ELR (cell line): Measurements from ENCODE around the gene DCST1.
"Not testable (repeated sequence)": the region's sequence is repeated elsewhere in the genome, so short reads cannot be mapped to it uniquely, and the experiment has no call there.

Experiments
- DNase-seq: peaks from one replicate; pipeline ENCODE4 v3.0.0-alpha.2; 2015; ENCODE audit warnings: low read depth

The DCST1 gene, protein sequence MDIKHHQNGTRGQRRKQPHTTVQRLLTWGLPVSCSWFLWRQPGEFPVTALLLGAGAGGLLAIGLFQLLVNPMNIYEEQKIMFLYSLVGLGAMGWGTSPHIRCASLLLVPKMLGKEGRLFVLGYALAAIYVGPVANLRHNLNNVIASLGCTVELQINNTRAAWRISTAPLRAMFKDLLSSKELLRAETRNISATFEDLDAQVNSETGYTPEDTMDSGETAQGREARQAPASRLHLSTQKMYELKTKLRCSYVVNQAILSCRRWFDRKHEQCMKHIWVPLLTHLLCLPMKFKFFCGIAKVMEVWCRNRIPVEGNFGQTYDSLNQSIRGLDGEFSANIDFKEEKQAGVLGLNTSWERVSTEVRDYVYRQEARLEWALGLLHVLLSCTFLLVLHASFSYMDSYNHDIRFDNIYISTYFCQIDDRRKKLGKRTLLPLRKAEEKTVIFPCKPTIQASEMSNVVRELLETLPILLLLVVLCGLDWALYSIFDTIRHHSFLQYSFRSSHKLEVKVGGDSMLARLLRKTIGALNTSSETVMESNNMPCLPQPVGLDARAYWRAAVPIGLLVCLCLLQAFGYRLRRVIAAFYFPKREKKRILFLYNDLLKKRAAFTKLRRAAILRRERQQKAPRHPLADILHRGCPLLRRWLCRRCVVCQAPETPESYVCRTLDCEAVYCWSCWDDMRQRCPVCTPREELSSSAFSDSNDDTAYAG

GRCh38 chr1:155033524-155033923, at the start of gene DCST1, which contains the start of gene DCST2:
DCST1 (plus strand) TSS chr1:155033824; CDS start chr1:155034037, 213 bp downstream.
DCST2 (minus strand) TSS chr1:155033781; CDS start chr1:155033701, 80 bp downstream.
- no peak for DNase-seq

GRCh38 chr1:154986736-154987135, 46.9 kb upstream of the DCST1 start:
- not testable (repeated sequence) for DNase-seq

DNA sequence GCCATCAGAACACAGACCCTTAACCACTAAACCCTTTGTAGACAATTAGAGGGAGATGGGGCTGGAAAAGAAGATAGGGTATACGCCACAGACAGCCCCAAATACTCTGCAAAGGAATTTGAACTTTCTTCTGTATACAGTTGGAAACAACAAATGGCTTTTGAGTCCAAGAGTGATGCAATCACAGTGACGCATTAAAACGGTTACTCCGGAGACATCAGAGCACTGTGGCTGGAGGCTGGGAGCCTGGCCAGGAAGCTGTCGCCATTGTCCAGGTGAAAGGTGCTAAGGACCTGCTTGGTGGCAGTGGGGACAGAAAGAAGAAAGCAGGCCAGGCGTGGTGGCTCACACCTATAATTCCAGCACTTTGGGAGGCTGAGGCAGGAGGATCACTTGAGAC, 46.3 kb upstream of the DCST1 start:
- no peak for DNase-seq

GRCh38 chr1:154988058-154988954, 45.3 kb upstream of the DCST1 start:
- no peak for DNase-seq

DNA sequence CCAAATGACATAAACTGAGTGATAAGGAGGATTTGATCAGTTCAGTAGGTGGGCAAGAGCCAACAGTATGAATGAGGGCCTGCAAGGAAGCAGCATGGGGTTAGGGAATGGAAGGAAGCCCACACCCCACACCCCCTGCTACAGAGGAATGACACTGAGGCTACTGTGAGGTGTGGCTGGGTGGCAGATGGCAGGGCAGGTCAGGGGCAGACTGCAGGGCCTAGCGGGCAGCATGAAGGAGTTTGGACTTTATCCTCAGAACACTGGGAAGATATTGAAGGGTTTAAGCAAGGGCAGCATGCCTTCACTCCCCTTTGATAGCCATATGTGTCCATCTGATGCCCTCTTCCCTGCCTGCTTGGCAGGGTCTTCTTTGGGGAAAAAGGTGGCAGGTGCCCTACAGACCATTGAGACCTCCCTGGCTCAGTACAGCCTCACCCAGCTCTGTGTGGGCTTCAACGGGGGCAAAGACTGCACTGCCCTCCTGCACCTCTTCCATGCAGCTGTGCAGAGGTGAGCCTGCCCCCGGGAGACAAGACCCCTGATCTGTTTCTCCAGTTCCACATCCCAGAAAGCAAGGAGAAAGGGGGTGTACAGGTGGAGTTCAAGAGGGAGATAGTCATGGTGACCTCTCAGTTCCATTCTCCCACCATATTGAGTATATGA, 44.3 kb upstream of the DCST1 start:
- no peak for DNase-seq

DNA sequence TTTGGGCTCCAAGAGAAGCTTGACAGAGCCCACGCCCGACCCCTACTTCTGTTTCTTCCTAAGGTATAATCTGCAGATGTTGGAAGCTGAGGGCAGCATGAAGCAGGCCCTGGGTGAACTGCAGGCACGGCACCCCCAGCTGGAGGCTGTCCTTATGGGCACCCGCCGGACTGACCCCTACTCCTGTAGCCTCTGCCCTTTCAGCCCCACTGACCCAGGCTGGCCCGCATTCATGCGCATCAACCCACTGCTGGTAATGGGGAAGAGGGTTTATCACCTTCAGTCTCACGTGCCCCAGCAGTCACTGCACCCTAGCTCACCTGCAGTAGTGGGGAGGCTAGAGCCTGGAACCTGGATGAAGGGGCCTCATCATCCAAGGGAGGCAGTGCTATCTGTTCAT, 43.3 kb upstream of the DCST1 start:
- no peak for DNase-seq

DNA sequence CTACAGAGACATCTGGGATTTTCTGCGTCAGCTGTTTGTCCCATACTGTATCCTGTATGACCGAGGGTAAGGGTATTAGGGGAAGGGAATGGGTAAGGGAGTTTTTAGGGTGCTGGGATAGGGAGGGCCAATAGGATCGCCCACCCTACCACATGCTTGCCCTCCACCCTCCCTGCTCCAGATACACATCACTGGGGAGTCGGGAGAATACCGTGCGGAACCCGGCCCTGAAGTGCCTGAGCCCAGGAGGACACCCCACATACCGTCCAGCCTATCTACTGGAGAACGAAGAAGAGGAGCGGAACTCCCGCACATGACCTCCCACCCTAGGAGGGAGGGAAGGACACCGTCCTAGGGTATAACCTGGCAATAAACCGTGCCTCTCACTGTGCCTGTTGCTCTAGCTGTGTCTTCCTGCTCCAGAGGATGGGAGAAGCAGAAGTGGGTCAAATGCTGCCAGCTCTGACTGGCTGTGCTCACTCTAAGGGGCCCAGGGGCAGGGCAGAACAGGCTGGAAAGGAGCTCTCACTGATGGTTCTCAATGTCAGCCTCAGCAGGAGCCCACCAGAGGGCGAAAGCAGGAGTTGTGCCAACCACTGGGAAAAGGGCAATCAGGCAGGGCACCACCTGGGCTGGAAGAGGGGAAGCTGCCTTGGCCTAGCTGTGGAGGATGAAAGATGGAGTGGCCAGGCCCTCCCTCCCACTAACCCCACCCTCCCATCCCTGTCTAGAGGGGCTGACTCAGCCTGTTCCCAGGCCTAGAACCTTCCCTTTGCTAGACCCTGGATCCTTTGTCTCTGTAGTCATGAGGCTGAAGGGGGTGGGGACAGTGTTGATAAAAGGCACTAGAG, 40.7 kb upstream of the DCST1 start:
- DNase-seq = peak; percentile 61

GRCh38 chr1:154993572-154994268, 39.9 kb upstream of the DCST1 start, which contains the start of gene LENEP:
LENEP (plus strand) TSS chr1:154993586; CDS start chr1:154993608, 22 bp downstream.
- no peak for DNase-seq

DNA sequence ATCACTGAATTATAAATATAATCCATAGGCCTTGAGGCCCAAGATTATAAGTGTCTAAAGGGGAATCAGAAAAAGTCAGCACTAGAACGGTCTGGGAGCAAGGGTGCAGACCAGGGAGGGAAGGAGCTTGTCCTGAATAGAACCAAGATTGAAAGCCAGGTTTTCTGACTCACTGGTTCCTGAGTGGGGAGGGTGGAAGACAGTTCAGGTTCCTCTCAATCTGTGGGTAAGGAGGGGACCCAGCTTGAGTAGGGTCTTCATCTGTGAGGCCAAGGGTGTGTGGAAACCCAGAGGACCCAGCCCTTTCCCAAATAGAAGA, 39.4 kb upstream of the DCST1 start:
- no peak for DNase-seq

DNA sequence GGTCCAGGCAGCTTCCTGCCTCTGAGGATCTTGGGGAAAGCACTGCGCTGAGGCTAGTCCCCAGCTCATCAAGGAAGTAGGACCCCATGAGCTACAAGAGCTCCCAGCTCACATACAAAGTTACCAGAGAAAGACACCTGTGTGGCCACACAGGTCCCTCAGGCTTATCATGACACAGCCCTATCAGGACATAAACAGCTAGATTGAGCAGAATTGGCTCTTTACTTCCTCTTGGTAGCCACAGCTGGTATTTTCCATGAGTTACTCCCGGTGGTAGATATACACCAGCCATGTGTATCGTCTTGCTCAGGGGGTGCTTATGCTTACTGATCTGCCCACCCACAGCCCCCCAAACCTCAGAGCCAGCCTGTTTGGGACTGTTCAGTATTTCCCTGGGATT, 39.0 kb upstream of the DCST1 start:
- DNase-seq = no peak

GRCh38 chr1:154995301-154995983, 38.2 kb upstream of the DCST1 start:
- peak; percentile 88 for DNase-seq

GRCh38 chr1:154996966-154997701, 36.5 kb upstream of the DCST1 start:
- DNase-seq = no peak

DNA sequence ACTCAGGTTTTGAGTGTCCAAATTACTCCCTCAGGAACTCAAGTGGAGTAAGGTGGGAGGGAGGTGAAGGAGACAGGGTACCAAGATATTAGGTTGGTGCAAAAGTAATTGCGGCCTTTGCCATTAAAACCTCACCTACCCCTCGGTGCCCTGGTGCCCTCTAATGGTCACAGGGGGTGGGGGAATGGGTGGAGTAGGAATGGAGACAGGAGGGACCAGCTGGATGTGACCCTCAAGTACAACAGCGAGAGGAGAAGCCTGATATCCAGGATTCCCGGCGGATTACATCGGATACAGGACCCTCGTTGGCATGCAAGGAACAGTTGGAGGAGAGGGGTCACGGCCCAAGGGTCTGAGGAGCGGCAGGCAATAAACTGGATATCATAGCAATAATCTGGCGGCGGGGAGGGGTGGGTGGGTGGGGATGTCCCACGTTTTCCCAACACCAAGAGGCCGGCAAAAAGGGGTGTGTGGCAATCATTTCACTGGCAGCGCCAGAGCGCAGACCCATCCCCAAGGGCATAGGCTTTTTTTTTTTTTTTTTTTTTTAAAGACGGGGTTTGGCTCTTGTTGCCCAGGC, 35.3 kb upstream of the DCST1 start:
- no peak for DNase-seq

DNA sequence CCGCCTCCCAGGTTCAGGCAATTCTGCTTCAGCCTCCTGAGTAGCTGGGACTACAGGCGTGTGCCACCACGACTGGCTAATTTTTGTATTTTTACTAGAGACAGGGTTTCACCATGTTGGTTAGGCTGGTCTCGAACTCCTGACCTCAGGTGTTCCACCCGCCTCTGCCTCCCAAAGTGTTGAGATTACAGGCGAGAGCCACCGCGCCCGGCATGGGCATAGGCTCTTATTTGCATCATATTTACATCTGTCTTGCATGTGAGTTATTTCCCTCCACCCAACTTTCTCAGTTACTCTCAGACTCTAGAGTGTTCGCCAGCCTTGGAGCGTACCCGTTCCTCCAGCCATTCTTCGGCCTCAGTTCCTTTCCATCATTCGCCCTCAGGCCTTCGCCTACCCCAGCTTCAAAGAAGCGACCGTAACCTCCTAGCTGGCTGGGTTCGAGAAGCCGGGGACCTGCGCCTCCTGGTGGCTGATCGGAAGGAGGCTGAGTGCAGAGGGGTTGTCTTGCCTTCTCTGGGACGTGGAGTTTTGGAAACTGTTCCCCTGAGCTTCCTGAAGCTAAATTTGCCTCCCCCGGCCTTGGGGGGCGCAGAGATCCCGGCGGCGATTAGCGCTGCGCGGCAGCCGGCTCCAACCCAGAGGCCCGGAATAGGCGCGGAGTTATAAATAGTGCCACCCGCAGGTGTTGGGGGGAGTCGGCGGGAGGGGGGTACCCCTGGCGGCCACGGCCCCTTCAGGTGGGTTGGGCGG, 34.6 kb upstream of the DCST1 start:
- DNase-seq = peak; percentile 76

DNA sequence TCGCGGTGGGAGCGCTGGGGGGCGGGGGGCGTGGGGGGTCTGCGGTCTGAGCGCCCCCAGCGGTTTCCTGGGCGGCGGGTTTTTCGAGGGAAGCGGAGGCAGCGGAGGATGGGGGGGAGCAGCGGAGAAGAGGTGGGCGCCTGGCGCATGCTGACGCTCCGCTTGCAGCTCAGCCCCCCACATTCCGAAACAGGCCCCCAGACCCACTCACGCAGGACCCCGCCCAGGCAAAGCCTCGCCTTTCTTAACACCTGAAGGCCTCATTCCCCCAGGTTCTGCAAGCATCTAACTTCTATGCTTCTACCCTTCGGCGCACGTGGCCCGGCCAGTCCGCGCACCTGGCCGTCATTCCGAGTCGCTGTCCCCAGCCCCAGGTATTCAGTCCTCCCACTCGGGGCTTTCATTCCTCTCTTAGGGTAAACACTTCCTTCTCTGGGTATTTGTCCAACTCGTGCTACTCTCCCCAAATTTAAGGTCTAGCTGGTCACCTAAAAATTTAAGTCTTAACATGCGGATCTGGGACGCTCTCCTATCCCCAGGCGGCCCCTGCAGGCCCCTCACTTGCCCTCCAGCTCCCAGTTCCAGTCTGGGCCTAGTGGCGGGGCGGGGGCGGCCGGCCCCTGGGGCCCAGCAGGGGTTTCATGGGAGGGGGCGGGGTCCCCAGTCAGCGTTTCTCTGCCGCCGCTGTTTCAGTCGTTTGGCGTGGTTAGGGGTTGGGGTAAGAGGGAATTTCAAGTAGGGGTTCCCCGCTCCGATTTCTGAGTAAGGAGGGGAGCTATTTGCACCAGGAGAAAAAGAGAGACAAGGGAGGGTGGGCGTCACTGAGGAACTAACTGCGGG, 33.8 kb upstream of the DCST1 start:
- no peak for DNase-seq

DNA sequence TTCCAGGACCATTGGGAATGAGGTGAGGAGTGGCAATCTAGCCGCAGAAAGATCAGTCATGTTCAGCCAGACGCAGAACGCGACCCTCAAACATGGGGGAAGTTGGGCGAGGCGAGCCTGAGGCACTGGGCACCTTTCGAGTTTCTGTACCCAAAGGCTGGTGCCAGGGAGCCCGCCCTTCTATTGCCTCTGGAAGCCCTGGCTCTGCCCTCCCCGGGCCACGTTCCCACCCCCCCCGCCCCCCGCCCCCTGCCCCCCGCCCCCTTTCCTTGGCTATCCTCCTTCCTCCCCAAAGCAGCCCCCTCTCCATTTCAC, 33.3 kb upstream of the DCST1 start:
- peak; percentile 24 for DNase-seq
